ENCODE measurements around the gene SLC9A6. TPM values are rescaled to one million over a fixed set of nuclear protein-coding genes. Genes with fewer than 3 reads are reported as not detected.

The SLC9A6 gene
- total and polyA plus RNA-seq, 2 donors (not counting 3 experiments of a cell fraction or from before 2014, with no cell fraction given), result 8.1 to 15.5 TPM

DNA sequence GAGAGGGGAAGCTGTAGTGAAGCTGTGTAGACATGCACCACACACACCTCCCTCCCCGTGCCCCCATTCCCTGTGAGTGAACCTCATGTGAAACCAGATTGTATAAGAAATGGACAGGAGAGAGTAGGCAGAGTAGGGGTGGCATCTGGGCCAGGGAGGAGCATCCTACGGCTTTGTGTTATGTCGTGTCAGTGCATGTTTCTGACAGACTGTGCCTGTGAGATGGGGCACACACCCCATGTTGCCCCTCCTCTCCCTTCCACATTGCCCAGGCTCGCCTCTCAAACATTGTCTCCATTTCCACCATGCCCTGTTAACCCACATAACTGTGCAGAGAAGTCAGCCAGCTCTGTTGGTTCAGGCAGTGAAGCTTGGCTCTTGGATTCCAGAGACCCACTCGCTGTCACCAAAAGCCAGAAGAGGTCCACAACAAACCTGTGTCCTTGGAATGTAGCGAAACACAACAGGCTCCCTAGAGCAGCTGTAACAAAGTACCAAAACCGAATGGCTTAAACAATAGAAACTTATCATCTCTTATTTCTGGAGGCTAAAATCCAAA lies 56.1 kb downstream of the SLC9A6 start:
- H2AFZ ChIP-seq (ENCODE audit: low read depth, low read length), result no peak overlapping the region
- no peak overlapping the region for H3K4me3 ChIP-seq (replicated peaks in 1 of 3; ENCODE audit: insufficient read depth in 1 of 3, low read depth in 1 of 3, low read length in 3 of 3)
- no peaks in the 10 kb centered on the region for H3K27me3 ChIP-seq (ENCODE audit: control insufficient read depth in 2 of 2, insufficient read depth in 2 of 2, low read length in 2 of 2)
- dilution Hi-C loops (cut with MboI; ENCODE audit: extremely low pct_ligation_motif_present, low sequenced_read_pairs), result no loop called here
- H3K79me2 ChIP-seq (ENCODE audit: control insufficient read depth, insufficient read depth, low read length), result no peaks in the 10 kb centered on the region
- H3K27ac ChIP-seq (ENCODE audit: insufficient read depth, low read depth, low read length), result no peak overlapping the region
- no peaks in the 10 kb centered on the region for H4K20me1 ChIP-seq (replicated peaks; ENCODE audit: control insufficient read depth, extremely low read depth, insufficient read depth, low read length)
- no peaks in the 10 kb centered on the region for H3K36me3 ChIP-seq (ENCODE audit: control insufficient read depth in 2 of 2, extremely low read depth in 1 of 2, insufficient read depth in 2 of 2, low read length in 2 of 2)
- H3K4me1 ChIP-seq (ENCODE audit: control insufficient read depth, extremely low read depth, insufficient read depth, low read length), result no peaks in the 10 kb centered on the region
- H3K9me3 ChIP-seq (replicated peaks; ENCODE audit: control insufficient read depth, insufficient read depth, low read length), result no peaks in the 10 kb centered on the region
- DNase-seq (ENCODE audit: low read depth, low spot score) (no peak), FAIRE-seq (no peak)
- H3K9me1 ChIP-seq (replicated peaks; ENCODE audit: control insufficient read depth, extremely low read depth, insufficient read depth, low read length), result no peaks in the 10 kb centered on the region
- POLR2A ChIA-PET, result no interaction called here
- no peak overlapping the region for H3K9ac ChIP-seq (replicated peaks; ENCODE audit: extremely low read depth, insufficient read depth, low read length)
- no peak overlapping the region for H3K4me2 ChIP-seq (ENCODE audit: insufficient read depth, low read length)
- no TSS peak for BruUV-seq (replicated peaks)
- TF ChIP-seq FOS (IDR thresholded peaks at IDR 0.05; ENCODE audit: borderline replicate concordance, insufficient read depth, low read length) (no peak), EZH2 (IDR thresholded peaks at IDR 0.05; ENCODE audit: borderline replicate concordance, low read depth, low read length, severe bottlenecking) (no peak), POLR2A (IDR thresholded peaks at IDR 0.05; ENCODE audit: low read depth, low read length) (no peak), MAX (IDR thresholded peaks at IDR 0.05; ENCODE audit: insufficient read depth, insufficient read length) (no peak), JUN (IDR thresholded peaks at IDR 0.05; ENCODE audit: borderline replicate concordance, insufficient read depth, insufficient read length, low read depth) (no peak), GATA2 (IDR thresholded peaks at IDR 0.05; ENCODE audit: insufficient read depth, insufficient read length, low read depth, low read length) (no peak), POLR2AphosphoS5 (IDR thresholded peaks at IDR 0.05; ENCODE audit: insufficient read depth, low read depth, low read length) (no peak)
- TF ChIP-seq, protein P1, sequence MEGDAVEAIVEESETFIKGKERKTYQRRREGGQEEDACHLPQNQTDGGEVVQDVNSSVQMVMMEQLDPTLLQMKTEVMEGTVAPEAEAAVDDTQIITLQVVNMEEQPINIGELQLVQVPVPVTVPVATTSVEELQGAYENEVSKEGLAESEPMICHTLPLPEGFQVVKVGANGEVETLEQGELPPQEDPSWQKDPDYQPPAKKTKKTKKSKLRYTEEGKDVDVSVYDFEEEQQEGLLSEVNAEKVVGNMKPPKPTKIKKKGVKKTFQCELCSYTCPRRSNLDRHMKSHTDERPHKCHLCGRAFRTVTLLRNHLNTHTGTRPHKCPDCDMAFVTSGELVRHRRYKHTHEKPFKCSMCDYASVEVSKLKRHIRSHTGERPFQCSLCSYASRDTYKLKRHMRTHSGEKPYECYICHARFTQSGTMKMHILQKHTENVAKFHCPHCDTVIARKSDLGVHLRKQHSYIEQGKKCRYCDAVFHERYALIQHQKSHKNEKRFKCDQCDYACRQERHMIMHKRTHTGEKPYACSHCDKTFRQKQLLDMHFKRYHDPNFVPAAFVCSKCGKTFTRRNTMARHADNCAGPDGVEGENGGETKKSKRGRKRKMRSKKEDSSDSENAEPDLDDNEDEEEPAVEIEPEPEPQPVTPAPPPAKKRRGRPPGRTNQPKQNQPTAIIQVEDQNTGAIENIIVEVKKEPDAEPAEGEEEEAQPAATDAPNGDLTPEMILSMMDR (IDR thresholded peaks at IDR 0.05; ENCODE audit: extremely low read depth in 1 of 2, insufficient read depth in 1 of 2, low read depth in 1 of 2, low read length in 2 of 2), result no peak
- intact Hi-C loops (cut with micrococcal nuclease), result no loop called here
- CTCF ChIA-PET, result interaction anchor here (1.8 kb wide), 1 partner anchor 122 kb away, joined by 7 read pairs; no protein-coding TSS in a partner anchor

All from endothelial cell of umbilical vein (primary cell).